Superior temporal gyrus (tissue), 1 donor: ENCODE data around the gene HNF4A.

Source experiments
- DNase-seq: peaks from one replicate; pipeline ENCODE4 v3.0.0-alpha.2; 2016; ENCODE audit errors: extremely low spot score

Gene HNF4A

GRCh38 chr20:44392088-44392775 lies 36.7 kb downstream of the HNF4A start:
- no peak for DNase-seq

GRCh38 chr20:44392776-44393607 lies 37.5 kb downstream of the HNF4A start:
- no peak for DNase-seq

GRCh38 chr20:44393608-44394451 lies 38.3 kb downstream of the HNF4A start:
- no peak for DNase-seq

- no peak for DNase-seq
These were observed 38.9 kb downstream of the HNF4A start for GRCh38 chr20:44394452-44394701.

GRCh38 chr20:44394702-44395460 lies 39.4 kb downstream of the HNF4A start:
- DNase-seq: no peak

- no peak for DNase-seq
These were observed 40.2 kb downstream of the HNF4A start for GRCh38 chr20:44395461-44396340.

GRCh38 chr20:44396369-44397130 lies 41.1 kb downstream of the HNF4A start:
- no peak for DNase-seq

GRCh38 chr20:44398335-44398734 lies 42.8 kb downstream of the HNF4A start:
- DNase-seq: no peak

GRCh38 chr20:44399446-44399845 lies 43.9 kb downstream of the HNF4A start:
- no peak for DNase-seq

- DNase-seq: no peak
These were observed 45.1 kb downstream of the HNF4A start for GRCh38 chr20:44400671-44400969.

- DNase-seq: no peak
These were observed 45.7 kb downstream of the HNF4A start for GRCh38 chr20:44400970-44401769.

- no peak for DNase-seq
These were observed 46.4 kb downstream of the HNF4A start for GRCh38 chr20:44401770-44402390.

GRCh38 chr20:44402391-44403193 lies 47.1 kb downstream of the HNF4A start:
- DNase-seq: no peak

GRCh38 chr20:44403194-44404112 lies 48.0 kb downstream of the HNF4A start:
- no peak for DNase-seq

- no peak for DNase-seq
These were observed 49.0 kb downstream of the HNF4A start for GRCh38 chr20:44404204-44405181.

GRCh38 chr20:44405257-44405656 lies 49.8 kb downstream of the HNF4A start:
- no peak for DNase-seq
